GM19438 (cell line): ENCODE results near the gene DNM3.

ENCODE experiments used
- ATAC-seq: cut with Tn5 transposase; IDR thresholded peaks from one replicate; pipeline ENCODE4 v1.9.1; 2021; ENCODE audit warnings: low read depth; ENCODE audit not compliant: unreplicated experiment

The DNM3 gene

DNA sequence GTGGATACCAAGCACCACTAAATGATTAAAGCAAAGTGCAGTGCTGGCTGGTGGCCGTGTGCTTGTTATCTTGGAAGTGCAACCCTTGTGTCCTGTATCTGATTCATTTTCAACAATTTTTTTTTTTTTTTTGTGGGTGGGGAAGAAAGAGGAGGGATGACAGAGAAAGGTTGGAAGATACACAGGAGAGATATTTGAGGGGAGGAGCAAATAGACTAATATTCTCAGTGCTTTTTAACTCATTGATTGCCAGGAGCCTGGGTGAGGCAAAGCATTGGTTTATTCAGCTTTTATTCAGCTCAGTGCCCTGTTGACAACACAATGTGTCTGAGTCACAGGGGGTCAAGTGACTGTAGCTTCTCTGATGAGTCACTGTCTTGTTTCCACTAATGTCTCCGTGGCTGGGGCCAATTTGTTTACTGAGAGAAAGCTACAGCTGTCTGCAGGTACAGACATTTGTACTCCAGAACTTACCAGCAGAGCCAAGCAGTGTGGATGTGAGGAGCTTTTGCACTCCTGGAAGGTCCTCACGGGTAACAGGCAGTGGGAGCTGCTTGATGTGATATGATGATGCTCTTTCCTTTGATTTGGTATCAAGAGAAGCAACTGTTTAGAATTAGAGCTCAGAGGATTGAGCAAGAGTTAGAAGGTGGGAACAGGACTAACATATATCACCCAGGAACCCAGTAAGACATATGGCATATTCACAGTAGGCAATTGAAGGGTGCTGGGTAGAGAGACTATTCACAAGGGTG, 23.6 kb upstream of the DNM3 start:
- no peak for ATAC-seq

DNA sequence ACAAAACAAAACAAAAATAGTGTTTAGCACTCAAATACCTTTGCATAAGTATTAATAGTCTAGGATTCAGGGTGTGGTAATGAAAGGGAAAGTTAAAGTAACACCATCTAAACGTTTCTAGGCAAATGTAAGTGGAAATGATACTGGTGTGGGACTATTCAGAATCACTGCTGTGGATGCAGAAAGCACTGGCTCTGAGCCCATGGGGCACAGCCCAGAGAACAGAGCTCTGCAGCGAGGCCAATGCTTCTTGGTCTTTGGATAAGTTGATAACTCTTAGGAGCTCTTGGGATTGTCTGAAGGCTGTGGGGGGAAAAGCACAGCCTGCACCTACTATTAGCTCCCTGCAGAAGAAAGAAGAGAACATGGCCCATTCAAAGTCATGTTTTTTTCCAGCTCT, 21.4 kb upstream of the DNM3 start:
- no peak for ATAC-seq

DNA sequence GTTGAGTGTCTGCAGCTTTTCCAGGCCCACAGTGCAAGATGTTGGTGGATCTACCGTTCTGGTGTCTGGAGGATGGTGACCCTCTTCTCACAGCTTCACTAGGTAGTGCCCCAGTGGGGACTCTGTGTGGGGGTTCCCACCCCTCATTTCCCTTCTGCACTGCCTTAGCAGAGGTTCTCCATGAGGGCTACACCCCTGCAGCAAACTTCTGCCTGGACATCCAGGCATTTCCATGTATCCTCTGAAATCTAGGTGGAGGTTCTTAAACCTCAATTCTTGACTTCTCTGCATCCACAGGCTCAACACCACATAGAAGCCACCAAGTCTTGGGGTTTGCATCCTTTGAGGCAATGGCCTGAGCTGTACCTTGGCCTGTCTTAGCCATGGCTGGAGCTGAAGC, 14.3 kb upstream of the DNM3 start:
- ATAC-seq: no peak

GRCh38 chr1:171828794-171829193, 12.5 kb upstream of the DNM3 start:
- ATAC-seq: no peak

DNA sequence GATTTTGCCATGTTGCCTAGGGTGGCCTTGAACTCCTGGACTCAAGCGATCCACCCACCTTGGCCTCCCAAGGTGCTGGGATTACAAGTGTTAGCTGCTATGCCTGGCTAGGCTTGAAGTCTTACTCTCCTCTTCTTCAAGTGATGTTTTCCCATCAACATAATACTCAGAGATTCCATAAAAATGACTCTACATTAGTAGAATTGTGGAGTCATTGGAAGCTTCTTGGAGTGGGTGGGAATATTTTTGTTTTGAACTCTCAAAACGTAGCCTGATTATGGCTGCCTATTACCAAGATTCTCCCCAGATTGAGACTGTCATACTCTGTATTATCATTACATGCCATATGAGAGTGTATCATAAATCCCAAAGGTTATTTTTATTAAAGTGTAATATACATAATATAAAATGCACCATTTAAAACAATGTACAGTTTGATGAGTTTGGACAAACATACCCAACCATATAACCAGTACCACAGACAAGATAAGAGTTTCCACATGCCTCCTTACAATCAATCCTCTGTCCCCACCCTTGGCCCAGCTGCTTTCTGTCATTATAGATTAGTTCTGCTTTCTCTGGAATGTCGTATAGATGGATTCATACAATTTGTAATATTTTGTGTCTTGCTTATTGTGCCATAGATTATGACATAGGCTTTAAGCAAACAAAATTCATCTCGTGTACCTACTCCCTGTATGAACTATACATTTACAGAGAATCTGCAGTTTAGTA, 8.0 kb upstream of the DNM3 start:
- no peak for ATAC-seq

GRCh38 chr1:171834821-171835220, 6.5 kb upstream of the DNM3 start:
- ATAC-seq: no peak

- no peak for ATAC-seq
These were observed 5.4 kb upstream of the DNM3 start for GRCh38 chr1:171835891-171836290.

DNA sequence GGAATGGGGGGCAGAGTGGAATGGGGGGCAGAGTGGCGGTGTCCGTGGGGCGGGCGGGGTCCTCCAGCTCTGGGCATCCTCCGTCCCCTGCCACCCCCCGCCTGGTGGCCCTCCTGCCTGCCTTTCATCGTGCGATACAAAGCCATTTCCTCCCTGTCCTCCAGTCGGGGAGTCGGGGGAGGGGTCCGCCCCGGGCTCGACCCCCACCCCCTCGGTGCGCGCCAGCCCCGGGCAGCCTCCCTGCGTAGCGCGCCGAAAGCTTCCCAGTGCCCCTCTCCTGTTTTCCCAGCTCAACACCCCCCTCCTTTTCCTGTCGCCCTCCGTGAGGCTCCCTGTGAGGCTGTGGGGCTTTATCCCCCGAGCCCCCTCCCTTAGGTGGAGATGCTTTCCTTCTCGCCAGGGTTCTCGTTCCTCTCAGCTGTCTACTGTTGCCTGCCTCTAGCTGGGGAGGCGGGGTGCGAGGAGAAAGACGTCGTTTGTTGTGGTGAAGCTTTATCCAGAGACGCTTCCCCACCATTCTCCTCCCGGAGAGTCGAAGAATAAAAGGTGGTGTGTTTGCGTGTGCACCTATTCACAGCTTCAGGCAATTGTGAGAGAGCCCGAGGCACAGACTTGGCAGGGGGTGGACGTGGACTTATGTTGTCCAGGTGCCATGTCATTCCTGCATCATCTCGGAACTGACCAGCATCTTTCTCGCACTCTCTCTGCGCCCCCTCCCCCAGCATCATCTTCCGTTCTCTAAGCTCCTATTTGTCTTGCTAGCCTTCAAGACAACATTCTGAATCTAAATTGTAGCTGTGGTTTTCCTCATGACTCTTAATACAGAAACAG, 848 bp downstream of the DNM3 start:
- ATAC-seq: no peak

- no peak for ATAC-seq
These were observed 3.1 kb downstream of the DNM3 start for GRCh38 chr1:171844381-171844780.

DNA sequence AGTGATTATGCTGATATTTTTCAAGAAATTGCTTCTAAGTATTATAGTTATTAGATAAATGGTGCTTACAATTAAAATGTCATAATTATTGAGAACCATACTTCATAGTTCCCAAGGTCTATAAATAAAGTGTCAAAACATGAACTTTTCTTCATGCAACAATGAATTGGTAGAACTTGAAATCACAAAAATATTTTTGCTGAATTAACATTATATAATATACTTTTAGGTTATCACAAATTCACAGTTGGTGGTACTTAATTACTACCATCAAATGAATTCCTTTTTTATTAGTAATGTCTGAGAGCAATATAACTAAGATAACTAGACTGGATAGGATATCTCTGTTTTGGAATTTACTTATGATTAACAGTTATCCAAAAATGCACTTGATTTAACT, 4.7 kb downstream of the DNM3 start:
- ATAC-seq: no peak

DNA sequence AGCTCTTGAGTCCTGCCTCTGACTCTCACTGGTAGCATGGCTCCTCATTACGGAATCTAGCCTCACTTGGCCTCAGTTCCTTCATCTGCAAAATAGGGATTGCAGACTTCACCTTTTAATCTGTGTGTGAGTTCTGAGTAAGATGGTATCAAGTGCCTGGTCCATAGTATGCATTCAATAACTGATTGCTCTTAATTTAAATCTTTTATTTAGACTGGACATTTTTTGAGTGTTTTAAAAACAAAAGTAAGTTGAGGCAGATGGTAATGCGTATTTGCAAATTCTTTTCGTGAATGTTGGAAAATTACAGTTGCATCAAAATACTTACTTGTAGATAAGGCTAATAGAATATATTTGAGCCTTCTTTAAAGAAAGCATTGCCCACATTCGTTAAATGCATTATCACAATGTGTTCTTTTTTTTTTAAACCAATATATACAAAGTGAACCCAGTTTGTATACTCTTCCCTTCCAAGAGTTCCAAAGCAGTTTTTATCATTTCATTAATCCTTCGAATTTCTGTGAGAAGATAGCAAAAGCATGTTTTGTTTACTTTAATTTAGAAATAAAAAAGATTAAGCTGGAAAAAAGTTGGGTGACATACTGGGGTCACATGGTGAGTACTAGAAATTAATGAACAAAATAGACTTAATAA, 8.1 kb downstream of the DNM3 start:
- ATAC-seq: no peak

- ATAC-seq: no peak
These were observed 9.5 kb downstream of the DNM3 start for GRCh38 chr1:171850651-171851350.

- no peak for ATAC-seq
These were observed 11.0 kb downstream of the DNM3 start for GRCh38 chr1:171852272-171852671.

DNA sequence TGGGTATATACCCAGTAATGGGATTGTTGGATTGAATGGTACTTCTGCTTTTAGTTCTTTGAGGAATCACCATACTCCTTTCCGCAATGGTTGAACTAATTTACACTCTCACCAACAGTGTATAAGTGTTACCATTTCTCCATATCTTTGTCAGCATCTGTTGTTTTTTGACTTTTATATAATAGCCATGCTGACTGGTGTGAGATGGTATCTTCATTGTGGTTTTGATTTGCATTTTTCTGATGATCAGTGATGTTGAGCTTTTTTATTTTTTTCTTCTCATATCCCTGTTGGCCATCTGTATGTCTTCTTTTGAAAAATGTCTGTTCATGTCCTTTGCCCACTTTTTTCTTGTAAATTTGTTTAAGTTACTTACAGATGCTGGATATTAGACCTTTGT, 14.1 kb downstream of the DNM3 start:
- ATAC-seq: no peak

- ATAC-seq: no peak
These were observed 17.4 kb downstream of the DNM3 start for GRCh38 chr1:171858696-171859095.

- no peak for ATAC-seq
These were observed 19.4 kb downstream of the DNM3 start for GRCh38 chr1:171860696-171861095.

GRCh38 chr1:171863531-171863930, 22.2 kb downstream of the DNM3 start:
- ATAC-seq: no peak

DNA sequence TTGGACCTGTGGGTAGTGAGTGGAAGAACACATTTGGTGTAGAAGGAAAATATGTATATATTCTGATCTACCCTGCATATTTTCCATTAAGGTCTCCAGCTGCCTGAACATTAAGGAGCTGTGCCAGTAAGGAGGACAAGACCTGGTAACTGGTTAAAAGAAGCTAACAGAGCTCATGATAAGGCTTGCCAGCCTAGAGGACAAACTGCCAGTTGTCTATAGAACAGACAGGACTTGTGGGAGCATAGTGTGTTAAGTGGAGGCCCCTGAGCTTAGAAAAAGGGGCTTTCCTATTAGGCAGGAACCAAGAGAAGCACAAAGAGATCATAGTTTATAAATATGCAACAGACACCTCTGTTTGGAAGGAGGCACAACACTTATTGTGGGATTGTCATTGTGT, 23.0 kb downstream of the DNM3 start:
- no peak for ATAC-seq

GRCh38 chr1:171865106-171865505, 23.8 kb downstream of the DNM3 start:
- ATAC-seq: no peak

GRCh38 chr1:171867236-171867635, 25.9 kb downstream of the DNM3 start:
- ATAC-seq: no peak
